Stimulated activated CD4-positive, alpha-beta T cell treated with anti-CD3 and anti-CD28 coated beads, Interleukin-4, amount 100 ng/mL, for 4 hours (primary cell): Measurements from ENCODE around the gene ANK2.
"Not testable (repeated sequence)": the region's sequence is repeated elsewhere in the genome, so short reads cannot be mapped to it uniquely, and the experiment has no call there.

Source experiments
- DNase-seq, 2 experiments: peaks; one replicate each; pipeline ENCODE4 v3.0.0-alpha.2; 2020

Gene ANK2

GRCh38 chr4:113052379-113052951 is 3.0 kb downstream of the ANK2 start:
- no peak for DNase-seq

DNA sequence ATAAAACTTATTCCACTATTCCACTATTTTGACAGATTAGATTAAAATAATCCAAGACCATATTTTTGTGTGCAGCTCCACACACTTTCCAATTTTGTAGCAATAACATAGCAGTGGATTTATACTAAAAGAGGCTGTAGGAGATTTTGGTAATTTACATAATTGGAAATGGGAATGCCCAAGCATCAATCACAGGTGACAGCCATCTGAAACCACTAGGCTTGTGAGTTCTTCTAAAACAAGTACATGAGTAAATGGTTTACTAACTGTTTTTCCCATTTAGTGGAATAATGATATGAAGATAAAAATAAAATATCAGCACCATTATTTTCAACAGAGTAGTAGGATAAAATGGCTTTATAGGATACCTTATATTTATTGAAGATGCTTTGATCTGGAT is 4.4 kb downstream of the ANK2 start:
- DNase-seq, result no peak

DNA sequence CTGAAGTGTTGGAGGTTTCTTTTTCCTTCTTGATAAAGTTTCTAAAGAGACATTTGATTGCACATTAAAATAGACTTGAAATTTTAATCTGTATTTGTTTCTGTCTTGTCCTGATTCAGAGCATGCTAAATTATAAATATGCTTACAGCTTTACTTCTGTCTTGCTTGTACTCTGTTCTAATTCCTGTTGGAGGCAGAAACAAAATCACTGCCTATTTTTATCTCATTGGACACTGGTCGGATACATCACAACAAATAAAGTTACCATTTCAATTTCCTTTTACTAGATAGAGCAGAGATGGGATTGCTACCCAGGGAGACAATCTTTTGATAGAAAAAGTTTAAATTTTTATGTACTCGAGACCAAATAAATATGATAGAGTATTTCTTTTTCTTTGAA is 6.9 kb downstream of the ANK2 start:
- no peak for DNase-seq

- DNase-seq, result no peak
Measured at GRCh38 chr4:113057891-113058290, 8.4 kb downstream of the ANK2 start.

- DNase-seq, result no peak
Measured at GRCh38 chr4:113059449-113060182, 10.2 kb downstream of the ANK2 start.

DNA sequence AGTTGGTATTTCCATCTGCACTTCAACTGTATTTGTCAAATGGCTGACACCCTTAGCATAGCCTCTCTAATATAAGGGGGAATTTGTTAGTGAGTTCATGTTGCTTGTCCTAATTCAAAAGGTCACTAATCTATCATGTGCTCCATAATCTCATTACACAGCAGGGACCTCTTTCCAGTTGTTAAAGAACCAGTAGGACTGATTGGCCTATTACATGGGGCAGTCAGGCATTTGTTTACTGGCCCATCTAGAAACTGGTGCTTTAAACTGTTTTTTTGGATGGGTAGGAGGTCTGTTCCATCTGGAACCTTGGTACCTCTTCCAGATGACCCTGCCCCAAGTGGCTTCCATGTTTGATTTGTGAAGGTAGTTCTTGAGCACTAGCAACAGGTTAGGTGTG is 11.4 kb downstream of the ANK2 start:
- DNase-seq, result no peak

GRCh38 chr4:113064244-113064643 is 14.8 kb downstream of the ANK2 start:
- DNase-seq, result no peak

GRCh38 chr4:113065629-113066028 is 16.2 kb downstream of the ANK2 start:
- DNase-seq, result no peak

DNA sequence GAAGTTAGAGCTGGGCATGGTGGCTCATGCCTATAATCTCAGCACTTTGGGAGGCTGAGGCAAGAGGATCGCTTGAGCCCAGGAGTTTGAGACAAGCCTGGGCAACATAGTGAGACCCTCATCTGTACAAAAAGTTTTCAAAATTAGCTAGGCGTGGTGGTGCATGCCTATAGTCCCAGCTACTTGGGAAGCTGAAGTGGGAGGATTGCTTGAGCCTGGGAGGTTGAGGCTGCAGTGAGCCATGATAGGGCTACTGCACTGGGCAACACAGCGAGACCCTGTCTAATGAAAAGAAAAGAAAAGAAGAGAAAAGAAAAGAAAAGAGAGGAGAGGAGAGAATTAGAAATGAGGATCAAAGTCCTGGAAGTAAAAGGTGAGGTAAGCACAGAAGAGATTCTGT is 19.3 kb downstream of the ANK2 start:
- DNase-seq, result not testable (repeated sequence)

- no peak for DNase-seq
Measured at GRCh38 chr4:113069212-113069892, 19.9 kb downstream of the ANK2 start.

- no peak for DNase-seq
Measured at GRCh38 chr4:113070755-113071154, 21.3 kb downstream of the ANK2 start.

- no peak for DNase-seq
Measured at GRCh38 chr4:113071274-113071673, 21.8 kb downstream of the ANK2 start.

DNA sequence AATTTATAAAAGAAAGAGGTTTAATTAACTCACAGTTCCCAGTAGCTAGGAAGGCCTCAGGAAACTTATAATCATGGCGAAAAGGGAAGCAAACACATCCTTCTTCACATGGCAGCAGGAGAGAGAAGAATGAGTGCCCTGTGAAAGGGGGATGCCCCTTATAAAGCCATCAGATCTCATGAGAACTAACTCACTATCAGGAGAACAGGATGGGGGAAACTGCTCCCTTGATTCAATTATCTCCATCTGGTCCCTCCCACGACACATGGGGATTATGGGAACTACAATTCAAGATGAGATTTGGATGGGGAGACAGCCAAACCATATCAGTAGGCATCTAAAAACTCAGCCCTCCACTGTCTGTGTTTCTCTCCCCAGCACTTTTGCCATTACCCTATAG is 22.4 kb downstream of the ANK2 start:
- no peak for DNase-seq

GRCh38 chr4:113073451-113074005 is 24.1 kb downstream of the ANK2 start:
- no peak for DNase-seq

DNA sequence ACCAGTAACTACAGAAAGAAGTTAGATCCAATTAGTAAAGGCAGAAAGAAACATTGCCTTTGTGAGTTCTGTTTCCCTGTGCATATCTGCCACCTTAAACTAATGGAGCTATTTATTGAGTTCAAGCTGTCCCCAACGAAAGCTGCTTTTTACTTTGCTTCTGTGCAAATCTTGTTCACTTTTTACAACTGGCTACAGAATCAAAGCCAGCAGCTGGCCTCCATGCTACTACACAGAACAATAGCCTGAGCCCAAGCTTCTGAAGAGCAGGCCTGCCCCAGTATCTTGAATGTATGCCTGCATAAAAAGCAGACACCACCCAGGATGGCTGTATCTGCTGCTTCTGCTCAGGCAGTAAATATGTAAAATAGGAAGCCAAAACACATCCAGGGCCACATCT is 28.1 kb downstream of the ANK2 start:
- DNase-seq, result no peak

- DNase-seq, result no peak
Measured at GRCh38 chr4:113078066-113078465, 28.6 kb downstream of the ANK2 start.

DNA sequence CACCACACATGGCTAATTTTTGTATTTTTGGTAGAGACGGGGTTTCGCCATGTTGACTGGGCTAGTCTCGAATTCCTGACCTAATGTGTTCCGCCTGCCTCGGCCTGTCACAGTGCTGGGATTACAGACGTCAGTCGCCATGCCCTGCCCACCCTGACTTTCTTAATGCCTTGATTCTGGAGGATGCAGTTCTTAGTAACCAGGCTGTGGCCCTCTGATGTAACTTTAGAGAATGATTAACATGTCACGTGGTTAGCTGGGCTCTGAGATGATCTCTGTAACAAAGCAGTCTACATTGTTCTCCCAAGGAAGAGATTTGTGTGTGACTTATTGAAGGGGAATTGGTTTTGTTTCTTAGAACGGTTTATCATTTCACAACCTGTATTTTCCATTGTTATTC is 30.6 kb downstream of the ANK2 start:
- no peak for DNase-seq

GRCh38 chr4:113080624-113081023 is 31.2 kb downstream of the ANK2 start:
- no peak for DNase-seq

DNA sequence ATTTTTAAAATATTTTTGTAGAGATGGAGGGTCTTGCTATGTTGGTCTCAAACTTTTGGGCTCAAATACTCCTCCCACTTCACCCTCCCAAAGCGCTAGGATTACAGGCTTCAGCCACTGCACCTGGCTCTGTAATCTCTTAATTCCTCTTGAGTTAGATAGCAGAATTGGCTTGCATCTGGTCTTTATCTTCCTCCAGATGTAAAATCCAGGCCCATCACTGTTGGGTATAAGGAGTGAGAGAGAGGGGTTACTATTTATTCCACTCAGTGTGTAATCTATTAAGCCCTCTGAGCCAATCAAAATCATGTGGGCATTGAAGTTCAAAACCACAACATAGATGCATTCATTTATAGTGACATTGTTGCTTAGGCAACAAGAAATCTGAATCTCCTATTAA is 33.9 kb downstream of the ANK2 start:
- no peak for DNase-seq

GRCh38 chr4:113086172-113086695 is 36.8 kb downstream of the ANK2 start:
- no peak for DNase-seq

DNA sequence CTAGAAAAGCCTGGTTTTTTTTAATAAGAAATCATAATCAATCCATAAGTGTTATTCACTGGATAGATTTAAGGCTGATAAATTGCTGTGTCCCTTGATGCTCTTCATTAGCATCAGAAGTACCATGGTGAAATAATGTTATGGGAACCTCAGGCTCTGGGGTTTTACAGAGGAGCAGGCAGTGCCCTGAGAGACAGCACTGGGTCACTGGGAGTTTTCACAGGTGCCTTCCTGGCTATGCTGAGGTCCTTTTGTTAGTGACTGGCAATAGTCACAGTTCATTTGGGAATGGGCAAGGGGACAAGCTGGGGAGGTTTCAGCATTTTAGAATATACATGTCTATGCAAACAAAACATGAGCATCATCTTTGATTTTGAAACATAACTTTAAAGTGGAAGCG is 38.6 kb downstream of the ANK2 start:
- DNase-seq, result no peak

DNA sequence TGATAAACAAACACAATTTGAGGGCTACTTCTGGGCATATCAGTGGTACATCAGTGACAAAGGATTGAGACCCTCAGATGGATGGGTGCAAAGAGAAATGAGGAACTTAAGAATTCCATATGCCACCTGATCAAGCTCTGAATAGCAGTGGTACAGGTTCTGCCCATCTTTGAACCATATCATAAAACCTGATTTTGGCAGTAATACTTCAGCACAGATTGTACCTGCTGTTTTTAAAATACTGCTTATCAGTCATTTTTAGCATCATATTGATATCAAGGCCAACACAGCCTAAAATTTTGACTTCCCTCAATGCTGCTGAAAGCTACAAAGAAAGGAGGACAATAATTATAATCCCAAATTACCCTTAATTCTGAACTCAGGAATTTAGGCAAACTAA is 41.5 kb downstream of the ANK2 start:
- DNase-seq, result no peak

DNA sequence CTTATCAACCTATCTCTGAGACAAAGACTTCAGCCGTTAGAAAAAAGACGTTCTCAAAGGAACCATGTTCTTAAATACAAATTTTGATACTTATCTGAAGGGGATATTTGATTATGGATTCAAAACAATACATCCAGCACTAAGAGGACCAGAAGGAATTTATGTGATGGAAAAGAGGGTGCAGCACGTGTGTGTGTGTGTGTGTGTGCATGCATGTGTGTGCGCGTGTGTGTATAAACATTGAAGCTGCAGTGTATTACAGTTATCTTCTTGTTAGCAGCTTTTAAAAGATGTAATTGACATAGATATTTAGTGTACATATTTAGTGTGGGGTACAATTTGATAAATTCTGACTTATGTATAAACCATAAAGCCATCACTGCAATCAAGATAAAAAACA is 44.9 kb downstream of the ANK2 start:
- DNase-seq, result no peak

- DNase-seq, result no peak
Measured at GRCh38 chr4:113094802-113095201, 45.3 kb downstream of the ANK2 start.
